SK-N-MC (cell line): ENCODE results near the gene SECTM1.

Experiments used
- EZH2 ChIP-seq: fragments of 200-600 bp; sonication (generic); IDR thresholded peaks from one replicate; pipeline ENCODE4 v1.6.1; 2017; ENCODE audit warnings: antibody characterized with exemption
- FOXP2 ChIP-seq: optimal IDR thresholded peaks from 2 replicates; pipeline ENCODE3; 2011; ENCODE audit warnings: mild to moderate bottlenecking, moderate library complexity; ENCODE audit not compliant: insufficient read depth; ENCODE audit errors: extremely low read length, control extremely low read depth
- POLR2AphosphoS5 ChIP-seq: IDR thresholded peaks from 2 replicates; pipeline ENCODE4 v1.6.1; 2012; ENCODE audit warnings: mild to moderate bottlenecking, low read depth, low read length, borderline replicate concordance

DNA sequence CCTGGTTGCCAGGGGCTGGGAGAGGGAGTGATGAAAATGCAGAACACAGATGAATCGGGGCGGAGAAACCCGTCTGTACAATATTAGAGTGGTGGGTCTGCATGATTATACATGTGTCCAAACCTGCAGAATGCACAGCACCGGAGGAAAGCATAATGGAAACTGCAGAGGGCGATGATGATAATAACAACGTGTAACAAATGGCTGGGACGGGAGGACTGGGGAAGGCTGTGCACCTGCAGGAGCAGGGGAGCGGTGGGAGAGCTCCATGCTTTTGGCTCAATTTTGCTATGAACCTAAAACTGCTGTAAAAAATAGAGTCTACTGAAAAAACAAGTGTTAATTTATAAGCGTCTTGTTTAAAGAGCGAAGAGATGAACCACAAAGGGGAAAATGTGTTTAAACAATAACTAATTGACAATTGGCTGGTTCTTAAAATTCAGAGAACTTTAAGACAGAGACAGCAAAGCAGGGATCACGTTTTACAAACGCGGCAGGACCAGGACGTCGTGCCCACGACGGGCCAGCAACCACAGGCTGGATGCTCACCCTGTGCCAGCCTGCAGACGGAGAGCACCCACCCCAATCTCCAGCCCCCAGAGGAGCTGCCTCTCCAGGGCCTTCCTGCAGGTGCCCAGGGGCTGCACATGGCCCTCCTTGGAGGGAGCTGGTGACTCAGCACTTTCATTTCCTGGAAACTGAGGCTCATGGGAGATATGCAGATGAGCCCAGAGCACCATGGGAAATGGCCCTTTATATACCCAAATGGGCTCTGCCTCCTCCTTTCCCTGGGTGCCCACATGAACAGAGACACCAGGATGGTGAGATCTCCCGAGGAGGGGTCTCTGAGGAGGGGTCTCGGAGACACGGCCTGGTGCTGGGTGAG, 25.1 kb upstream of the SECTM1 start, which contains the start of gene TEX19:
- no peak for TF ChIP-seq POLR2AphosphoS5
- no peak for TF ChIP-seq FOXP2
- TF ChIP-seq EZH2, result no peak
